K562 (cell line): ENCODE data around the gene LRRK1. TPM values are rescaled to one million over a fixed set of nuclear protein-coding genes. Genes with fewer than 3 reads are reported as not detected.

Source experiments
- ATAC-seq: fragments of 200-7000 bp; cut with Tn5 transposase; 3 replicates; pipeline ENCODE4 v1.9.1; 2020; ENCODE audit warnings: moderate library complexity
- BruUV-seq: library from RNA; stranded (reverse); fragments of 400-500 nt; replicated peaks from 2 replicates; lab custom pipeline; 2021; lab: Mats Ljungman, UMichigan
- CTCF ChIA-PET: fragments of 300-600 bp; formaldehyde crosslinking; extraction: SDS; loops from one replicate; lab custom pipeline; 2021; ENCODE audit warnings: low intra/inter-chr PET ratio; lab: Yijun Ruan, JAX
- POLR2A ChIA-PET: fragments of 300-600, 350-650 bp; sonication (Branson Sonifier 250); formaldehyde crosslinking; extraction: SDS; loops from one replicate; lab custom pipeline; 2021; ENCODE audit warnings: antibody characterized with exemption, inconsistent platforms; lab: Yijun Ruan, JAX
- DNase-seq, 4 experiments: peaks; one replicate each; pipeline versions ENCODE4 v3.0.0 to v3.0.0-alpha.2; 2011 to 2018; ENCODE audit warnings: low spot score in 3 of 4, mixed read lengths in 3 of 4; ENCODE audit errors: extremely low read depth in 1 of 4
- FAIRE-seq: peaks from 2 replicates; lab custom pipeline; 2011; peaks lifted over from hg19 to GRCh38; lab: Jason Lieb, UNC
- H2AFZ ChIP-seq: 2 replicates; pipeline ENCODE4 v1.6.0; 2011; ENCODE audit warnings: low read depth, low read length, control low read depth, inconsistent platforms
- H3K27ac ChIP-seq: fragments of 200-600 bp; 3 replicates; pipeline ENCODE4 v1.8.0; 2011; ENCODE audit warnings: low read depth, mild to moderate bottlenecking, control low read depth, inconsistent platforms, low read length, moderate library complexity, mixed read lengths; ENCODE audit errors: extremely low read depth
- H3K27me3 ChIP-seq, 2 experiments: fragments of 300-600 bp in 1 of 2; 2 replicates in 1 of 2; 3 replicates in 1 of 2; pipeline versions ENCODE4 v1.6.0 to v1.8.0; 2011; ENCODE audit warnings: inconsistent platforms in 2 of 2, low read length in 2 of 2, mild to moderate bottlenecking in 1 of 2, mixed read lengths in 1 of 2, moderate library complexity in 1 of 2; ENCODE audit not compliant: control insufficient read depth in 2 of 2, insufficient read depth in 2 of 2
- H3K36me3 ChIP-seq: fragments of 300-600 bp; 3 replicates; pipeline ENCODE4 v1.8.0; 2011; ENCODE audit warnings: mild to moderate bottlenecking, low read length, inconsistent platforms; ENCODE audit not compliant: control insufficient read depth, insufficient read depth
- H3K4me1 ChIP-seq, 2 experiments: fragments of 200-600 bp in 1 of 2; replicated peaks in 1 of 2; 2 replicates in 1 of 2; 3 replicates in 1 of 2; pipeline versions ENCODE4 v1.5.1 to v1.8.0; 2011; ENCODE audit warnings: inconsistent platforms in 2 of 2, low read length in 2 of 2, mild to moderate bottlenecking in 1 of 2, mixed read lengths in 1 of 2, moderate library complexity in 1 of 2; ENCODE audit not compliant: control insufficient read depth in 2 of 2, insufficient read depth in 2 of 2
- H3K4me2 ChIP-seq: 2 replicates; pipeline ENCODE4 v1.6.1; 2011; ENCODE audit warnings: low read length, control low read depth, inconsistent platforms, mixed read lengths; ENCODE audit not compliant: insufficient read depth
- H3K4me3 ChIP-seq: fragments of 200-600 bp; sonication (generic), shearing (Covaris generic); 2 replicates; pipeline ENCODE4 v1.5.1; 2016; ENCODE audit warnings: control low read depth, inconsistent platforms
- H3K79me2 ChIP-seq: fragments of 200-600 bp; 3 replicates; pipeline ENCODE4 v1.8.0; 2011; ENCODE audit warnings: low read length, inconsistent platforms; ENCODE audit not compliant: control insufficient read depth, insufficient read depth
- H3K9ac ChIP-seq, 2 experiments: 2 replicates each; pipeline versions ENCODE4 v1.6.0 to v1.6.1; 2011; ENCODE audit warnings: low read depth in 2 of 2, low read length in 2 of 2, control low read depth in 1 of 2, inconsistent platforms in 1 of 2, mild to moderate bottlenecking in 1 of 2, mixed read lengths in 1 of 2; ENCODE audit not compliant: insufficient read depth in 1 of 2
- H3K9me1 ChIP-seq: one replicate; pipeline ENCODE4 v1.6.0; 2011; ENCODE audit warnings: inconsistent platforms, mild to moderate bottlenecking, low read length, moderate library complexity; ENCODE audit not compliant: control insufficient read depth, insufficient read depth
- H3K9me3 ChIP-seq: replicated peaks from 2 replicates; pipeline ENCODE4 v1.5.1; 2011; ENCODE audit warnings: low read depth, low read length, inconsistent platforms; ENCODE audit not compliant: control insufficient read depth, insufficient read depth
- H4K20me1 ChIP-seq: replicated peaks from 2 replicates; pipeline ENCODE4 v1.6.1; 2011; ENCODE audit warnings: low read length, inconsistent platforms, mixed read lengths; ENCODE audit not compliant: control insufficient read depth, insufficient read depth
- EP400 ChIP-seq: fragments of 450-650 bp; IDR thresholded peaks from 2 replicates; pipeline ENCODE4 v1.6.1; 2017; ENCODE audit warnings: antibody characterized with exemption, mild to moderate bottlenecking, moderate library complexity
- HEY1 ChIP-seq: fragments of 250-450 bp; sonication (Bioruptor Pico); IDR thresholded peaks from 2 replicates; pipeline ENCODE4 v1.5.0; 2020; ENCODE audit warnings: mild to moderate bottlenecking, moderate library complexity, borderline replicate concordance
- JUNB ChIP-seq: fragments of 450-650 bp; formaldehyde crosslinking; conservative IDR thresholded peaks from 2 replicates; pipeline ENCODE4 v1.4.0; 2020; ENCODE audit warnings: mild to moderate bottlenecking
- MXI1 ChIP-seq: IDR thresholded peaks from 2 replicates; pipeline ENCODE4 v1.6.1; 2011; ENCODE audit warnings: low read depth, mild to moderate bottlenecking, improper control_type of control experiment, low read length
- NUFIP1 ChIP-seq: fragments of 450-650 bp; IDR thresholded peaks from 2 replicates; pipeline ENCODE4 v1.6.1; 2018; ENCODE audit not compliant: partially characterized antibody
- SAFB2 ChIP-seq: fragments of 200-400 bp; formaldehyde crosslinking; IDR thresholded peaks from 2 replicates; pipeline ENCODE4 v1.6.1; 2018; ENCODE audit warnings: borderline replicate concordance, low read length, low read depth, moderate library complexity; ENCODE audit not compliant: severe bottlenecking
- SMAD3 ChIP-seq: fragments of 450-650 bp; formaldehyde crosslinking; conservative IDR thresholded peaks from 2 replicates; pipeline ENCODE4 v1.4.0; 2020; ENCODE audit warnings: mild to moderate bottlenecking
- ZNF76 ChIP-seq: fragments of 250-450 bp; sonication (Bioruptor Pico); IDR thresholded peaks from 2 replicates; pipeline ENCODE4 v1.4.0; 2020; ENCODE audit warnings: mild to moderate bottlenecking, moderate library complexity, borderline replicate concordance
- ZNF785 ChIP-seq: fragments of 250-450 bp; sonication (Bioruptor Pico); IDR thresholded peaks from 2 replicates; pipeline ENCODE4 v1.4.0; 2020; ENCODE audit warnings: mild to moderate bottlenecking
- WGBS: fragments of 100-300 bp; shearing (Covaris generic); methylation state at CpG from one replicate; pipeline ENCODE4 v1.1.6; 2016; ENCODE audit warnings: low coverage, mixed read lengths; ENCODE audit not compliant: insufficient coverage; ENCODE audit errors: missing lambda C conversion rate; 5-methylcytosine and 5-hydroxymethylcytosine counted together
- in situ Hi-C: fragments of 300-500 bp; cut with MboI; formaldehyde crosslinking; loops from 4 replicates; pipeline ENCODE4 v1.15.0; 2018; ENCODE audit warnings: inconsistent platforms, mixed read lengths
- intact Hi-C: fragments of 100-400 bp; cut with micrococcal nuclease; formaldehyde crosslinking; loops from 2 replicates; pipeline ENCODE4 v1.14.2; 2022
- polyA plus RNA-seq, 8 experiments: library from polyadenylated mRNA; depleted of rRNA in 4 of 8; stranded (reverse) in 5 of 8; unstranded in 3 of 8; fragments of >200 nt; fragmentation: Nextera tagmentation in 2 of 8; fragmentation: Illumina TruSeq in 1 of 8; extraction: Ambion mirVana in 2 of 8; extraction: Trizol in 1 of 8; gene quantifications; 2 replicates each; pipeline versions ENCODE4 v1.2.1 to v1.2.3, GENCODE V29; 2011 to 2014; ENCODE audit warnings: inconsistent platforms in 1 of 8, missing spikeins in 1 of 8
- total RNA-seq, 7 experiments: library from RNA; depleted of rRNA in 6 of 7; stranded (reverse); fragments of >200 nt in 6 of 7; fragmentation: Illumina TruSeq in 2 of 7; extraction: Trizol in 2 of 7; gene quantifications; 2 replicates each; pipeline versions ENCODE4 v1.2.1 to v1.2.3, GENCODE V29; 2011 to 2021; ENCODE audit warnings: low replicate concordance in 1 of 7
- TF ChIP-seq, protein P1 (sequence below): fragments of 450-650 bp; IDR thresholded peaks from 2 replicates; pipeline ENCODE4 v1.6.1; 2016; ENCODE audit warnings: mild to moderate bottlenecking, moderate library complexity
- TF ChIP-seq, protein P2 (sequence below): fragments of 450-650 bp; conservative IDR thresholded peaks from 2 replicates; pipeline ENCODE4 v1.6.1; 2016; ENCODE audit warnings: missing genetic modification characterization, low read depth, mild to moderate bottlenecking, control low read depth, missing compliant biosample characterization

Gene LRRK1
- total and polyA plus RNA-seq, 9 of the 15 experiments (the other 6 are each of a cell fraction or from before 2014, with no cell fraction given) = 0.01 to 1.5 (median 0.11) TPM

DNA sequence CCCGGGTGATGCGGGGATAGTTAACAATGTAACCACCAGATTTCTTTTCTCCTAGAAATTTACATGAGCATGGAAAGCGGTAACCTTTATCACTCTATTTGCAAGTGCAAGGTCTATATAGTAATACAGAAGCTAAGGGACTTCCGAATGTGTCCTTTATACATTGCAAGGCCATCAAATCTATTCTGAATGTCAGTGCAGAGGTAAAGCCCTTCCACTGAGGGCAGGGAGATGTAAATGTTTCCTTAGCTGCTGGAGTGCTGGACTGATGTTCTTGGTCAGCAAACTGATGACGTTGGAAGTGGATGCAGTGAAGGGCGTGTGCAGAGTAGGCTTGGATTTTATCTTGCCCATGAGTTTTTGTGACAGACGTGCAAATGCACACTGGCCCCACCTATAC is 33.3 kb upstream of the LRRK1 start:
- no TSS peak for BruUV-seq
- peaks cover 22 to 58% of the 10 kb centered on the region in 2 experiments for H3K27me3 ChIP-seq
- CTCF ChIA-PET = no interaction called here
- TF ChIP-seq JUNB (CRISPR knock-in tag) = no peak
- no peak for TF ChIP-seq SMAD3 (CRISPR knock-in tag)
- TF ChIP-seq NUFIP1 = no peak
- no peak for TF ChIP-seq SAFB2
- TF ChIP-seq MXI1 = no peak
- TF ChIP-seq, protein P1, sequence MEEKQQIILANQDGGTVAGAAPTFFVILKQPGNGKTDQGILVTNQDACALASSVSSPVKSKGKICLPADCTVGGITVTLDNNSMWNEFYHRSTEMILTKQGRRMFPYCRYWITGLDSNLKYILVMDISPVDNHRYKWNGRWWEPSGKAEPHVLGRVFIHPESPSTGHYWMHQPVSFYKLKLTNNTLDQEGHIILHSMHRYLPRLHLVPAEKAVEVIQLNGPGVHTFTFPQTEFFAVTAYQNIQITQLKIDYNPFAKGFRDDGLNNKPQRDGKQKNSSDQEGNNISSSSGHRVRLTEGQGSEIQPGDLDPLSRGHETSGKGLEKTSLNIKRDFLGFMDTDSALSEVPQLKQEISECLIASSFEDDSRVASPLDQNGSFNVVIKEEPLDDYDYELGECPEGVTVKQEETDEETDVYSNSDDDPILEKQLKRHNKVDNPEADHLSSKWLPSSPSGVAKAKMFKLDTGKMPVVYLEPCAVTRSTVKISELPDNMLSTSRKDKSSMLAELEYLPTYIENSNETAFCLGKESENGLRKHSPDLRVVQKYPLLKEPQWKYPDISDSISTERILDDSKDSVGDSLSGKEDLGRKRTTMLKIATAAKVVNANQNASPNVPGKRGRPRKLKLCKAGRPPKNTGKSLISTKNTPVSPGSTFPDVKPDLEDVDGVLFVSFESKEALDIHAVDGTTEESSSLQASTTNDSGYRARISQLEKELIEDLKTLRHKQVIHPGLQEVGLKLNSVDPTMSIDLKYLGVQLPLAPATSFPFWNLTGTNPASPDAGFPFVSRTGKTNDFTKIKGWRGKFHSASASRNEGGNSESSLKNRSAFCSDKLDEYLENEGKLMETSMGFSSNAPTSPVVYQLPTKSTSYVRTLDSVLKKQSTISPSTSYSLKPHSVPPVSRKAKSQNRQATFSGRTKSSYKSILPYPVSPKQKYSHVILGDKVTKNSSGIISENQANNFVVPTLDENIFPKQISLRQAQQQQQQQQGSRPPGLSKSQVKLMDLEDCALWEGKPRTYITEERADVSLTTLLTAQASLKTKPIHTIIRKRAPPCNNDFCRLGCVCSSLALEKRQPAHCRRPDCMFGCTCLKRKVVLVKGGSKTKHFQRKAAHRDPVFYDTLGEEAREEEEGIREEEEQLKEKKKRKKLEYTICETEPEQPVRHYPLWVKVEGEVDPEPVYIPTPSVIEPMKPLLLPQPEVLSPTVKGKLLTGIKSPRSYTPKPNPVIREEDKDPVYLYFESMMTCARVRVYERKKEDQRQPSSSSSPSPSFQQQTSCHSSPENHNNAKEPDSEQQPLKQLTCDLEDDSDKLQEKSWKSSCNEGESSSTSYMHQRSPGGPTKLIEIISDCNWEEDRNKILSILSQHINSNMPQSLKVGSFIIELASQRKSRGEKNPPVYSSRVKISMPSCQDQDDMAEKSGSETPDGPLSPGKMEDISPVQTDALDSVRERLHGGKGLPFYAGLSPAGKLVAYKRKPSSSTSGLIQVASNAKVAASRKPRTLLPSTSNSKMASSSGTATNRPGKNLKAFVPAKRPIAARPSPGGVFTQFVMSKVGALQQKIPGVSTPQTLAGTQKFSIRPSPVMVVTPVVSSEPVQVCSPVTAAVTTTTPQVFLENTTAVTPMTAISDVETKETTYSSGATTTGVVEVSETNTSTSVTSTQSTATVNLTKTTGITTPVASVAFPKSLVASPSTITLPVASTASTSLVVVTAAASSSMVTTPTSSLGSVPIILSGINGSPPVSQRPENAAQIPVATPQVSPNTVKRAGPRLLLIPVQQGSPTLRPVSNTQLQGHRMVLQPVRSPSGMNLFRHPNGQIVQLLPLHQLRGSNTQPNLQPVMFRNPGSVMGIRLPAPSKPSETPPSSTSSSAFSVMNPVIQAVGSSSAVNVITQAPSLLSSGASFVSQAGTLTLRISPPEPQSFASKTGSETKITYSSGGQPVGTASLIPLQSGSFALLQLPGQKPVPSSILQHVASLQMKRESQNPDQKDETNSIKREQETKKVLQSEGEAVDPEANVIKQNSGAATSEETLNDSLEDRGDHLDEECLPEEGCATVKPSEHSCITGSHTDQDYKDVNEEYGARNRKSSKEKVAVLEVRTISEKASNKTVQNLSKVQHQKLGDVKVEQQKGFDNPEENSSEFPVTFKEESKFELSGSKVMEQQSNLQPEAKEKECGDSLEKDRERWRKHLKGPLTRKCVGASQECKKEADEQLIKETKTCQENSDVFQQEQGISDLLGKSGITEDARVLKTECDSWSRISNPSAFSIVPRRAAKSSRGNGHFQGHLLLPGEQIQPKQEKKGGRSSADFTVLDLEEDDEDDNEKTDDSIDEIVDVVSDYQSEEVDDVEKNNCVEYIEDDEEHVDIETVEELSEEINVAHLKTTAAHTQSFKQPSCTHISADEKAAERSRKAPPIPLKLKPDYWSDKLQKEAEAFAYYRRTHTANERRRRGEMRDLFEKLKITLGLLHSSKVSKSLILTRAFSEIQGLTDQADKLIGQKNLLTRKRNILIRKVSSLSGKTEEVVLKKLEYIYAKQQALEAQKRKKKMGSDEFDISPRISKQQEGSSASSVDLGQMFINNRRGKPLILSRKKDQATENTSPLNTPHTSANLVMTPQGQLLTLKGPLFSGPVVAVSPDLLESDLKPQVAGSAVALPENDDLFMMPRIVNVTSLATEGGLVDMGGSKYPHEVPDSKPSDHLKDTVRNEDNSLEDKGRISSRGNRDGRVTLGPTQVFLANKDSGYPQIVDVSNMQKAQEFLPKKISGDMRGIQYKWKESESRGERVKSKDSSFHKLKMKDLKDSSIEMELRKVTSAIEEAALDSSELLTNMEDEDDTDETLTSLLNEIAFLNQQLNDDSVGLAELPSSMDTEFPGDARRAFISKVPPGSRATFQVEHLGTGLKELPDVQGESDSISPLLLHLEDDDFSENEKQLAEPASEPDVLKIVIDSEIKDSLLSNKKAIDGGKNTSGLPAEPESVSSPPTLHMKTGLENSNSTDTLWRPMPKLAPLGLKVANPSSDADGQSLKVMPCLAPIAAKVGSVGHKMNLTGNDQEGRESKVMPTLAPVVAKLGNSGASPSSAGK = no peak
- no peak for TF ChIP-seq ZNF785 (CRISPR knock-in tag)
- TF ChIP-seq ZNF76 (CRISPR knock-in tag) = no peak
- TF ChIP-seq, protein P2, sequence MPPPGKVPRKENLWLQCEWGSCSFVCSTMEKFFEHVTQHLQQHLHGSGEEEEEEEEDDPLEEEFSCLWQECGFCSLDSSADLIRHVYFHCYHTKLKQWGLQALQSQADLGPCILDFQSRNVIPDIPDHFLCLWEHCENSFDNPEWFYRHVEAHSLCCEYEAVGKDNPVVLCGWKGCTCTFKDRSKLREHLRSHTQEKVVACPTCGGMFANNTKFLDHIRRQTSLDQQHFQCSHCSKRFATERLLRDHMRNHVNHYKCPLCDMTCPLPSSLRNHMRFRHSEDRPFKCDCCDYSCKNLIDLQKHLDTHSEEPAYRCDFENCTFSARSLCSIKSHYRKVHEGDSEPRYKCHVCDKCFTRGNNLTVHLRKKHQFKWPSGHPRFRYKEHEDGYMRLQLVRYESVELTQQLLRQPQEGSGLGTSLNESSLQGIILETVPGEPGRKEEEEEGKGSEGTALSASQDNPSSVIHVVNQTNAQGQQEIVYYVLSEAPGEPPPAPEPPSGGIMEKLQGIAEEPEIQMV = no peak
- no peak for TF ChIP-seq HEY1 (CRISPR knock-in tag)
- no peak for TF ChIP-seq EP400

More for the DNA sequence above, 33.3 kb upstream of the LRRK1 start:
- 0% methylated on average over 7 of the region's 7 CpGs for WGBS
- intact Hi-C loops (no loop called here), in situ Hi-C loops (no loop called here)
- Histone ChIP-seq H3K79me2 (no peaks in the 10 kb centered on the region), H3K27ac (no peak overlapping the region), H2AFZ (no peak overlapping the region), H4K20me1 (peaks cover 7% of the 10 kb centered on the region; the same call in 1 of the 2 replicates), H3K9ac (no peak overlapping the region), H3K4me2 (no peak overlapping the region), H3K36me3 (no peaks in the 10 kb centered on the region), H3K4me1 (no peaks in the 10 kb centered on the region), H3K9me1 (peaks cover 3% of the 10 kb centered on the region), H3K9me3 (no peaks in the 10 kb centered on the region), H3K4me3 (no peak overlapping the region)
- POLR2A ChIA-PET = interaction anchor here (0.7 kb wide), 1 partner anchor 12 kb away, joined by 3 read pairs; no protein-coding TSS in a partner anchor
- no peak for FAIRE-seq
- ATAC-seq = no peak
- DNase-seq = no peak
